NCI-H345 treated with DMSO at 0.1 percent for 48 hours (cell line): ENCODE data around the gene RPL11.
"Not testable (repeated sequence)": the region's sequence is repeated elsewhere in the genome, so short reads cannot be mapped to it uniquely, and the experiment has no call there.

Source experiments
- DNase-seq: peaks from one replicate; lab custom pipeline; 2025; ENCODE audit not compliant: unreplicated experiment; lab: John Stamatoyannopoulos, UW

The RPL11 gene

DNA sequence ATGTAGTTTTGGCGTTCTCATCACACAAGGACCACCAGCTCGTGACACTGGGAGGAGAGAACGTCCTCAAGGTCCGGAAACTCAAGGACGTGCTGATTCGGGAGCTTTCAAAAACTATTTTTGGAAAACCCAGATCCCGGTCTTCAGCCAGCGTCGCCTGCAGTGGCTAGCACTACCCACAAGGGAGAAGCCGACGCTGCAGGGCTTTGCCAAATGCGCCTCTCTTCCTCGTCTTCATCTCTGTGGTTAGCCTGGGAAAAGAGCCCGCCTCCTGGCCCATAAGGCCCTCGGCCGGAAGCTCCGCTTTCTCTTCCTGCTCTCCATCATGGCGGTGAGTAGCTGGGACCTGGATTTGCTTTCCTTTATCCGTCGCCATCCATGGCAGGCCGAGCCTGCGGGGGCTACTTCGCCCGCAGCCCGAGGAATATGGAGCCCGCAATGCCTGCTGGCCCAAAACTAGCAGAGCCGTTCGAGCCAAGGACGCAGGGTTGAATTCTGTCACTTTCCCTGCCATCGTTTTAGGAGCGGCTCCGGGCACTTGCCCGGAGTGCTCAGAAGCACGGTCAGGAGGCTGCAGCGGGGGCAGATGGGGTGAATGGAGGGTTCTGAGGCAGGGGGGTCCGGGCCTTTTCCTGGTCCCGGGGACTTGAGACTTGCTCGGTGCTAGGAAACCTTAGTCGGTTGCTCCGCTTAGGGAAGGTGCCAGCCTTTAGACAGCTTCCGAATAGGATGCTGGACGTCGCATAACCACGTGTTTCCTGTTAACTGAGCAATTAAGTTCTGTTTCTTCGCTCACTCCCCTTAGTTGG is at the start of gene RPL11:
Gene RPL11, plus strand, starts transcription at position 308 of the 809 bp plus-strand sequence. Its CDS starts 18 bp downstream, at position 326.
- DNase-seq: peak; percentile 96

DNA sequence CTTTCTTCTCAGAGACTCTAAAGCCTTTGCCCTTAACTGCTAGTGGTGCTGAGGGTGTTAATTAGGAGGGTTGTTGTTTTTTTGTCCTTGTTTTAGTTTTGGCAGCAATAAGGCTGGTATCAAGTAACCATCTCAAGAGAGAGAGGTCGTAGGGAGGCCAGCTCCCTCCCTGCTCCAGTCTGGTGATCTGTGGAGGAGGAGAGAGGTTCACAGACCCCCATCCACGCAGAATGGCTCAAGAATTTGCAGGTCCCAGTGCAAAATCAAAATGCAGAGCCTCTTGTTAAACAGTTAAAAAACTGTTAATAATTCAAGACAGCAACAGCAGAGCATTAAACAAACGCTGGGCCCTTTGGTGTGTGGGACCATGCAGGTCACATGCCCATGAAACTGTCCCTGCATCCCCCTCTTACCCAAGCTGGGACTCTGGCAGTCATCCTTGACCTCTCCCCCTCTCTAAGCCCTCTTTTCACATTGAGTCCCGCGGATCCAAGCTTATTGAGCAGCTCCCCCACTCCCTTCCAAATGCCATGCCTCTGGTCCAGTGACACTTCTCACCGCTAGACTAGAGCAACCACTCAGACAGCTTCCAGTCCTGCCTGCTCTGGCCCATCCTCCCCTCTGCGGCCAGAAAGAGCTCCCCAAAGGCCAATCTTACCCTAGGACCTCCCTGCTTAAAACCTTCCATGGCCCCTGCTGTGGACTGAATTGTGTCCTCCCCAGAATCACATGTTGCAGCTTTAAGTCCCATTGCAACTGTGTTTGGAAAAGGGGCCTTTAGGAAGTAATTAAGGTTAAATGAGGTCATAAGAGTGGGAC is 47.7 kb upstream of the RPL11 start:
- no peak for DNase-seq

DNA sequence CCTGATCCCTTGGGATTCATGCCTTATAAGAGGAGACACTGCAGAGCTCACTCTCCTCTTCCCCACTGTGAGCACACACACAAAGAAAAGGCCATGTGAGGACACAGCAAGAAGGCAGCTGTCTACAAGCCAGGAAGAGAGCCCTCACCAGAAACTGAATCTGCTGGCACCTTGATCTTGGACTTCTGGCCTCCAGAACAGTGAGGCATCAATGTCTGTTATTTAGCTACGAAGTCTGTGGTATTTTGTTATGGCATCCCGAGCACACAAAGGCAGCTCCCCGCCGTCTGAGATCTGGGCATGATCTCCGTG is 47.1 kb upstream of the RPL11 start:
- no peak for DNase-seq

DNA sequence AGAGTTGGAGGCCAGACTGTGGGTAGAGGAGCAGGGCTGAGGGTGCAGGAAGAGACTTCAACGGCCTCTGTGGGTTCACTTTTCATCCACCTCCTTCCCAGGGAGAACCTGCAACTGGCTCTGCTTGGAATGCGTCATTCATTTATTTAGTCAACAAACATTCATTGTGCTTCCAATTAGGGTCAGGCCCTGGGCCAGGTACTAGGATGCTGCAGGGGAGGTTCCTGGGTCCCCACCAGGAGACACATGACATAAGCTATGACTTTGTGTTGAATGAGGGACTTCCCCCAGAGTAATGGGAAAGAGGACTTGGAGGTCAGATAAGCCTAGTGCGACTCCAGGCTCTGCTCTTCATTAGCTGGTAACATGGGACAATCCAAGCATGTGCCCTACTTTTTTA is 46.3 kb upstream of the RPL11 start:
- no peak for DNase-seq

DNA sequence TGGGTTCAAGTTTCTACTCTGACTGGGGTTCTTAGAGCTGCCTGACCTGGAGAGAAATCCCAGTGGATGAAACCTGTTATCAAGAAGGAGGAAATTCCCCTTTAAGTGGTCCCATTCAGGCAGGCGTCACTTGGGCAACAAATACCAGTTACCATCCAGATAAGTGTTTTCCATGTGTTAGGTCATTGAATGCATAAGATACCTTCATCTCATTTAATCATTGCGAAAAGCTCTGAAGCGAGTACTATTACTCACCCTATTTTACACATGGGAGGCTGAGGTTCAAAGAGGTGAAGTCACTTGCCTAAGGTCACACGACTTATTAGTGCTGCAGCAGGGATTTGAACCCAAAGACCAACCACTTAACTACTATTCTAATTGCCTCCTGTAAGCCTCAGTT is 45.5 kb upstream of the RPL11 start:
- no peak for DNase-seq

DNA sequence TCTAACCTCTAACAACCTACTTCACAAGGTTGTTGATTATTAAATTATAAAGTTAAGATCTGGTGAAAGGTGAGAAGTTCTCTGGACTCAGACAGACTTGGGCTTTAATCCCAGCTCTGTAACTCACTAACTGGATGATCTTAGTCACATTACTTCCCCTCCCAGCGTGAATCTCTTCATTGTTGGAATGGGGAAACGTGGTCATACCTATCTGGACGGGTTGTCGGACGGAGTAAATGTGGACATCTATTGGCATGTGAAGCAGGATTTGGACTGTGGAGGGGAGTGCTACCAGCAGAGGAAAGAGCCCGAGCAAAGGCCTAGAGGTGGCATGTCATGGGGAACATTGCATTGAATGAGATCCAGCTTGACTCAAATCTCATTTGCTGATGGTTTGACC is 45.1 kb upstream of the RPL11 start:
- no peak for DNase-seq

DNA sequence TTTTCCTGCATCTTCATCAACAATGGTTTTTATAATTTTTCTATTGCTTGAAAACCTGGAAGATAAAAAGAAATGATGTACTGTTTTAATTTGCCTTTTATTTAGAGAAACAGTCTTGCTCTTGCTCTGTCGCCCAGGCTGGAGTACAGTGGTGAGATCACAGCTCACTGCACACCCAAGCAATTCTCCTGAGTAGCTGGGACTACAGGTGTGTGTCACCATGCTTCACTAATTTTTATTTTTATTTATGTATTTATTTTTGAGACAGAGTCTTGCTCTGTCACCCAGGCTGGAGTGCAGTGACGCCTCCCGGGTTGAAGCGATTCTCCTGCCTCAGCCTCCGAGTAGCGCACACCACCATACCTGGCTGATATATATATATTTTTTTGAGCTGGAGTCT is 43.0 kb upstream of the RPL11 start:
- DNase-seq: no peak

DNA sequence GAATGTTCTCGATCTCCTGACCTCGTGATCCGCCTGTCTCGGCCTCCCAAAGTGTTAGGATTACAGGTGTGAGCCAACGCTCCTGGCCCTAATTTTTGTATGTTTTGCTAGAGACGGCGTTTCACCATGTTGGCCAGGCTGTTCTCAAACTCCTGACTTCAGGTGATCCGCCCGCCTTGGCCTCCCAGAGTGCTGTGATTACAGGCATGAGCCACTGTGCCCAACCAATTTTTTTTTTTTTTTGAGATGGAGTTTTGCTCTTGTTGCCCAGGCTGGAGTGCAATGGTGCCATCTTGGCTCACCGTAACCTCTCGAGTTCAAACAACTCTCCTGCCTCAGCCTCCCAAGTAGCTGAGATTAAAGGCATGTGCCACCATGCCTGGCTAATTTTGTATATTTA is 42.4 kb upstream of the RPL11 start:
- not testable (repeated sequence) for DNase-seq

DNA sequence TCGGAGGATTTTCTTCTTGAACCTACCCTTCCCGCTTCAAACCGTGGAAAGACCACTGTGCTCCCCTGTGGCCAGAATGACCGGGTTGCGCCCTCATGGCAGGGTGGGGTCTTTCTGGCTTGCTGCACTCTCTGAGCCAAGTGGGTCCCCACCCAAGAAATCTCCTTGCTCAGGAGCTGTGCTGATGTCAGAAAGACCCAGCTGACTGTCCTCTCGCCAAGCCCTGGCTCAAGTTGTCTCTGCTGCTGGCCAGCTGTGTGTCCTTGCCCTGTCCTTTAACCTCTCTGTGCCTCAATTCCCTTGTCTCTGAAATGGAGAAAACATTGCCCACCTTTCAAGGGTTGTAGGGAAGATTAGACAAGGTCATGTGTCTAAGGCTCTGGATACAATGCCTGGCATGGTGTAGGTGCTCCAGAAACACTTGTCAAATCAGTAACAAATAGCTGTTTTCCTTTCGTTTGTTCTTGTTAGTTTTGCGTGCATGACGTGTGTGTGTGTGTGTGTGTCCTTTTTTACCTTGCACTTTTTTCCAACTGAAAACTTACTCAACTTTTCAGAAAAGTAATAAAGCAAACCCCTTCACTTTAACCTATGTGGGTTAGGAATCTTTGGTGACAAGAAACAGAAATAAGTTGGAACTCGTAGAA is 41.1 kb upstream of the RPL11 start:
- DNase-seq: no peak

DNA sequence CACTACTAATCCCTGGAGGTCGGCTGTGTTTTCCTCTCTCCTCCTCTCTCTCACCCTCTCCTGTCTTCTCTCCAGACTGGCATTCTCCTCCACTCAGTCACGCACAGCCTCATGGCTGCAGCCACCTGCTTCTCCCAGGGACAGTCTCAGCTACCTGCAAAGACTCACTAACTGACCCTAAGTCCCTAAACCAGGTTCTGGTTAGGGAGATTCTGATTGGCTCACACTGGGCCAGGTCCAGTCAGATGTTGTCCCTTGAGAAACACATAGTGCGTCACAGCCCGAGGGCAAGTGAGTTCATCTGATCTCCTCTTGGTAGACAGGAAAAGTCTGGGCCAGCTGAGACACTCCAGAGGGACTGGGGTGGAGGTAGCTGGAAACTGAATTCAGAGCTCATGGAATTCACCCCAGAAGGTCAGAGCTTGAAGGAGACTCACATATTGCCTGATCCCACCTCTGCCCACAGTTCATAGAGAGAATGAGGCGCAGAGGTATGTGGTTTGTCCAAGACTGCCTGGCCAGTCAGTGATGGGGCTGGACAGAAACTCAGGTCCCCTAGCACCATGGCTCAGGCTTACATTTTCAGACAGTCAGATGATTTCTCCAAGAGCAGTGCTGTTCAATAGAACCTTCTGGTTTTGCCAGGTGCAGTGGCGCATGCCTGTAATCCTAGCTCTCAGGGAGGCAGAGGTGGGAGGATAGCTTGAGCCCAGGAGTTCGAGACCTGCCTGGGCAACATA is 40.4 kb upstream of the RPL11 start:
- no peak for DNase-seq

DNA sequence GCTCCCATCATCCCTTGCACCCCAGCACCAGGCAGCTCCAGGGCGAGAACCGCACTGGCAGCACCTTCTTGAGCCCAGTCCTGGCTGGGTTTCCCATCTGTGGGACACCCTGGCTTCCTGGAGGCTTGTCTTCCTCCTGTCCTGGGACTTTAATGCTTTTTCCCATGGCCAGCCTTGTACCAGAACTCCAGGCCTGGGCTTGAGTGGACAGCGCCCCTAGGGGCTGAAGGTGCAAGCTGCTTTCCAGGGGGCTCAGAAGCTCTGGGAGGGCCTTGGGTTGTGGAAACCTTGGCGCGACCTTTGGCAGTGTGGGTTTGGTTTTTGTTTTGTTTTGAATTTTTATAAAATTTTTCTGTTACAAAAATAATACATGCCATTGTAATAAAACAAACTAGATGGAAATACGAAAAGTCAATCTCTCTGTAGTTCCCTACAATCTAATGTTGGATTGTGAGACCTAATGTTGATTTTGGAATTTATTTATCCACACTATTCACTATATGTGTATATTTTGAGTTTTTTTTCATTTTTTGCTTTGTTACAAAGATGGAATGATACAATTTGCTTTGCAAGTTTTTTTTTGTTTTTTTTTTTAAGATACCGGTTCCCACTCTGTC is 33.8 kb upstream of the RPL11 start:
- DNase-seq: no peak

DNA sequence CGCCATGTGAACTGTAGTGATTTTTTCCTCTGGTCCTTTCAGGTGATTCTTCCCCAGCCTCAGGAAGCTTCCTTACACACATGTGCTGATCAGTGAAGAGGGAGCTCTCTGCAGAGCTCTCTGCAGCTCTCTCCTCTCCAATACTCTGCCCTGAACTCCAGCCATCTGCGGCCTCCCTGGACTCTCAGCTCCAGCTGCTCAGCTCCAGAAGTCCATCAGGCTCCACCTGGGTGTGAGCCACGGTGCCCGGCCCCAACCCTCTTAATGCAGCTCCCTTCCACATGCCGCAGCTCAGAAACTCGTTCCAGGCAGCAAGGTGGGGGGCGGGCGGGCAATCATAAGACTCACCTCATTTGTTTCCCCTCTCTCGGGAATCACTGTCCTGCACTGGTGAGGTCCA is 30.9 kb upstream of the RPL11 start:
- no peak for DNase-seq

DNA sequence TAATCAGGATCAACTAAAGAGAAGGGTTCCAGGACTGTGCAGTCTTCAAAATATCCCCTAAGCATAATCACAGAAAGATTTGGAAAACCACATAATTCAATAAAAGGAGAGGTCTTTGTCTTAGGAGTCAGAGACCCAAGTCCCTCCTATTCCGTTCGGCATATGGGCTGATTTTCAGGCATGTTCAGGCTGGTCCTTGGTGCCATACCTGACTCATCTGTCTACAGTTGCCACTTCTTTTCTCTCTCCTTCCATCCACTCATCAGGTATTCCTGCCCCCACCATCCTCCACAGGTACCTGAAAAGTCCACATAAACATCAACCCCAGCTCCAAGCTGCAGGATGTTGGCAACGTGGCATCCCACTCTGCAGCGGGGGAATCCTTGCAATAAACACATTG is 29.7 kb upstream of the RPL11 start:
- no peak for DNase-seq

DNA sequence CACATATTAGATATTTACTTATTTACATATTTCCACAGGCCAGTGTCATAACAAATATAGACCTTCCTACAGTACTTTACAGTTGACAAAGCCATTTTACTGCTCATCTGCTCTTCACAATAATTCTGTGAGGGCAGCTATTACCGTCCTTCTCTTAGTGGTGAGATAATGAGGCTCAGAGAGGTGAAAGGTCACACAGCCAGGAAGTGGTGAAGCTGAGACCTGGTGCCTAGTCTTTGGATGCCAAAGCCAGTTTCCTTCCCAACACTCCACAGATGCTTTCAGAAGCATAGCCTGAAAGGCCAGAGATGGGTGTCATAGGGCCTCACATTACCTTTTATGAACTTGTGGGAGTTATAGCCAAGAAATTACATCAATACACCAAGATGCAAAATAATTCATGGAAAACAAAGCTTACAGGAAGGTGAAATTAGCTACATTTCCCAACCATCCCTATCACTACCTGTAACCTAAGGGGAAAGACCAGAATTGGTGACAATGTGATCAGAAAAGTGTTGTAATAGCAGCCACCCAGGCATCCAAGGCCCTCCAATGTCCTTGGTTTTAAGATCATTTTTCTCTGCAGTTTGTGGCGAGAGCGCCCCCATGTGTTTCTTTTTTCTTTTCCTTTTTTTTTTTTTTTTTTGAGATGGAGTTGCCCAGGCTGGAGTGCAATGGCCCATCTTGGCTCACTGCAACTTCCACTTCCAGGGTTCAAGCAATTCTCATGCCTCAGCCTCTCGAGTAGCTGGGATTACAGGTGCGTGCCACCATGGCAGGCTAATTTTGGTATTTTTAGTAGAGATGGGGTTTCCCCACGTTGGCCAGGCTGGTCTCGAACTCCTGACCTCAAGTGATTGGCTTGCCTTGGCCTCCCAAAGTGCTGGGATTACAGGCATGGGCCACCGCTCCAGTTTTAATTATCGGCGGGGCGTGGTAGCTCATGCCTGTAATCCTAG is 26.5 kb upstream of the RPL11 start:
- no peak for DNase-seq

DNA sequence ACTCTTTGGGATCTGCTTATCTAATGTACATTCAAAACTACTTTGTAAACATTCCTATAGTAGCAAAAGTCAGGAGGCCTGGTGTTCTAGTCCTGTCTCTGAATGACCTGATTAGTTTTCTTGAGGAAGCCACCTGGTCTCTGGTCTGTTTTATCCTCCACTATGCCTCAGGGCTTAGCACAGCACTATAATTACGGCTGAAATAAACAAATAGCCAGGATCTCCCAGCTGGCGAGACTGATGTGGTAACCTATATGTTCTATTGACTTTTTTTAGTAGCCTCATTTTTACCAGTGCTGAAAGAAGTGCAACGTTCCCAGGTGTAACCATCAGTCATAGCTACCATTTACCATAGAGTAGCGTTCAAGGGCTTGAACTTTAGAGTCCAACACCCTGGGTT is 24.2 kb upstream of the RPL11 start:
- no peak for DNase-seq

DNA sequence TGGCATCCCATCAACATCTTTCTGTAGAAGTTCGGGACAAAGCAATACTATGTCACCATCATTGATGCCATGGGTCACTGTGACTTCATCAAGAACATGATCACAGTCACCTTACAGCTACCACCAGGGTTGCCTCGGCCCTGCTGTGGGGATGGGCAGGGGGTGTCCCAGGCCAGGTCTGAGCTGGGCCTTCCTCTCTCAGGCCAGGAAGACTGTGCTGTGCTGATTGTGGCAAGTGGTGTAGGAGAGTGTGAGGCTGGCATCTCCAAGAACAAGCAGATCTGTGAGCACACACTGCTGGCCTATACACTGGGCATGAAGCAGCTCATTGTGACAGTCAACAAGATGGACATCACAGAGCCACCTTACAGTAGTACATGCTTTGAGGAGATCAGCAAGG is 20.9 kb upstream of the RPL11 start:
- DNase-seq: no peak

DNA sequence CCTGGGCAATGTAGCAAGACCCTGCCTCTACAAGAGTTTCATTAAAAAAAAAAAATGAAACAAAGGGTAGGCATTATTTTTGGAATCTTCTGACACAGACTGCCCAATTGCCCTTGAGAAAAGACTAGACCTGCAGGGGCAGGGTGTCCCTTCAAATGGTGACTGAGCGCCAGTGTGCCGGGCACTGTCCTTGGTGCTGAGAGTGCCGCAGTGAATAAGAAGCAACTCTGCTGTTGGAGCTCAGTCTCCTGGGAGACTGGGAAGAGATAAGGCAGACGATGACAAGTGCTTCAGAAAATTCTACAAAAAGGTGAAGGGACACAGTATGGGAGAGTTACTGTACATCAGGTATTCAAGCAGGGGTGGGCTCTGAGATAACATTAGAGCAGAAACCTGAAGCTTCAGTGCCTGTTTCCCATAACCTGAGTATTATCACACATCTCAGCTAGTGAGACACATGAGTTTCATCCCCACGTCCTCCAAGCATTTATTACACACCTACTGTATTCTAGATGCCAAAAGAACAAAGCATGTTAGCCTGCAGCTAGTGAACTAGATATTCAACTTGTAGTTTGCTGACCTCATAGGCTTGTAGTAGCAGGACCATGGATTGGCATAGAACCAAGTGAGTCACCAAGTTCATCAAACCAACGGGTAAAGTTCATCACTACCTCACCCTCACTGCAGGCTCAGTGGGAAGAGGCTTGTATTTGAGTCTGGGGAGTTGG is 18.4 kb upstream of the RPL11 start:
- no peak for DNase-seq

DNA sequence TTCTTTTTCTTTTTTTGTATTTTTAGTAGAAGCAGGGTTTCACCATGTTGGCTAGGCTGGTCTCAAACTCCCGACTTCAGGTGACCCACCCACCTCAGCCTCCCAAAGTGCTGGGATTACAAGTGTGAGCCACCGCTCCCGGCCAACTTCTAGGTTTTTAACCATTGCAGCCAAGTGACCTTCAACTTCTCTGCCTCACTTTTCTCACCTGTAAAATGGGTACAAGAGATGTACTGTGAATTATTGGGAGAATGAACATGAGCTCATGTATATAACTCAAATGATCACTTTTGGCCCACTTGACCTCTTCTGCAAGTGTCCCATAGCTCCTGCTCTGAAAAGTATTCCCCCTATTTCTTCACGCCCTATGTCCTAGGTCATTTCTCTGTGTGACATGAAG is 11.8 kb upstream of the RPL11 start:
- DNase-seq: no peak

DNA sequence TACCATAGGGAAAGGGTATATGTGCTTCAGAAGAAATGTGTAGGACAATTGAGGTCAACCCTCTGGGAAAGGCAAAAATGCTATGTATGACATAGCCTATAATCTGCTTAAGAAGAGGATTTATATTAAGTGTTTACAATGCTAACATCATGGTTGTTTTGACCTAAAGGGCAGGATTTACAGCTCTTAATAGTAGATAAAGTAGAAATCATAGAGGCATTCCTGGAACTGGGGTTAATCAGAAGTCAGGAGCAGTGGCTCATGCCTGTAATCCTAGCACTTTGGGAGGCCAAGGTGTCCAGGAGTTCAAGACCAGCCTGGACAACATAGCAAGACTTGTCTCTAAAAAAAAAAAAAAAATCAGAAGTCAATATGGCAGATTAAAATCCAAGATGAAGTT is 8.7 kb upstream of the RPL11 start:
- DNase-seq: no peak
